NOMO-1 treated with dmso at 0.1 percent for 144 hours (cell line): Measurements from ENCODE around the gene CFAP70.
"Not testable (repeated sequence)": the region's sequence is repeated elsewhere in the genome, so short reads cannot be mapped to it uniquely, and the experiment has no call there.

ENCODE experiments used
- DNase-seq: peaks from one replicate; lab custom pipeline; 2025; ENCODE audit not compliant: unreplicated experiment; lab: John Stamatoyannopoulos, UW

CFAP70 gene

DNA sequence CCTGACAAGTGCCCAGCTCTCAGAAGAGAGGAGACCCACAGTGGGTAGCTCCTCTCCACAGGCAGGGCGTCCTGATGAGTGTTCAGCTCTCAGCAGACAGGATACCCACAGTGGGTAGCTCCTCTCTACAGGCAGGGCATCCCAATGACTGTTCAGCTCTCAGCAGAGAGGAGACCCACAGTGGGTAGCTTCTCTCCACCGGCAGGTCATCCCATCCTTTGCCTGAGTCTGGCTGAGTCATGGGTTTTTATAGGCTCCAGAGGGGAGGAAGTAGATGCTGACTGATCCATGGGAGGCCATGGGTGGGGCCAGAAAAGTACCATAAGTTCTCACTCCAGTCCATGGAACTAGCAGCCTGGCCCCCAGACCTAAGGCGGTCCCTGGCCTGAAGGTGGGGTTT is 18.5 kb downstream of the CFAP70 start:
- DNase-seq = no peak

DNA sequence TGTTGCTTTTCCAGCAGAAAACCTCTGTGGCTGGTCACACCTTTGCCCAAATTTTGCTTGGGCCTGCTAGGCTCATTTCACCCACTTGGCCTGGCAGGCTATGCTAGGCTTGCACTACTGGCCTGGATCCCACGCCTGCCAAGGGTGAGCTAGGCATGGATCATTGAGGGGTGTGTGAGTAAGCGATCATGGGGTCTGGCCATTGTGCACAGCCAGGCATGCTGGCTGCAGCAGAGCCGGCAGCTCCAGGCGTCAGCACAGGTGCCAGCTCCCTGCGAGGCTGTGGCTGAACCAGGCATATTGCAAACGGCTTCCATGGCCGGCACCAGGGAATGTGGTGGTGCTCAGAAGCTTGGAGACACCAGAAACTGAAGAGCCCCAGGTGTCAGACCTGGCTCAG is 19.2 kb downstream of the CFAP70 start:
- DNase-seq = no peak

DNA sequence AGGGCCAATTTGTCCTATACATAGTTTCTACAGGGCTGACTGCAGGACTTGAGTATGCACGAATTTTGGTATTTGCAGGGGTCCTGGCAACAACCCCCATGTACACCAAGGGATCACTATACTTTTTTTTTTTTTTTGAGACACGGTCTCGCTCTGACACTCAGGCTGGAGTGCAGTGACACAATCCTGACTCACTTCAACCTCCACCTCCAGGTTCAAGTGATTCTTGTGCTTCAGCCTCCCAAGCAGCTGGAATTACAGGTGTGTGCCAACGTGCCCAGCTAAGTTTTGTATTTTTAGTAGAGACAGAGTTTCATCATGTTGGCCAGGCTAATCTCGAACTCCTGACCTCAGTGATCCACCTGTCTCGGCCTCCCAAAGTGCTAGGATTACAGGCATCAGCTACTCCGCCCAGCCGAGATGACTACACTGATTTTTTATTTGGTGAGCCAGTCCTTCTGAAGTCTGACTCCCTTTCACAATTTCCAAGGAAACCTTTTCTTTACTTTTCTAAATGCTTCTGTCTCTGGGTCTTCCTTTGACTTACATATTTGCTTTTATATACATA is 19.8 kb downstream of the CFAP70 start:
- DNase-seq = no peak

DNA sequence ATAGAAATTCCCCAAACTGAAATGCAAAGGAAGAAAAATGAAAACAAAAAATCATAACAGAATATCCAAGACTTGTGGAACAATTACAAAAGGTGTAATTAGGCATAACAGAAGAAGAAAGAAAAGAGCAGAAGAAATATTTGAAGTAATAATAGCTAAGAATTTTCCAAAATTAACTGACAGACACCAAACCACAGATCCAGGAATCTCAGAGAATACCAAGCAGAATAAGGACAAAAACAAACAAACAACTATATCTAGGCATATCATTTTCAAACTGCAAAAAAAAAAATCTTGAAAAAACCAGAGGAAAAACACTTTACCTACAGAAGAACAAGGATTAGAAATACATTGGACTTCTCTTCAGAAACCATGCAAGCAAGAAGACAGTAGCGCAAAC is 25.5 kb downstream of the CFAP70 start:
- DNase-seq = no peak

DNA sequence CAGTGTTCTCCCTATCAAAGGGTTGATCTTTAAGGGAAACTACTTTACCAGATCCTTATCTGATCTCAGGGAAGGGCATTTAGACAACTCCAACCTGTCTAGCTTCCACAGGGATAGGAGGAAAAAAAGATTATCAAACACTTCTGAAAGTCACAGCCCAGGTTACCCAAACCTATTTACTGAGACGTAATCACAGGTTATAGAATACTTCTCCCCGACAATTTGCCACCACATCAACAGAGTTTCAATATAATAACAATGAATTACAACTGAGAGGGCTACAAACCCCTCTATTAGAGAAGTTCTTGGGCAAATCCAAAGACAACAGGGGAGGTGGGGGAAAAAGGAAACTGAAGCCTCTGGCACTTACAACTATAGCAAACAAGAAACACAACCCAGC is 26.3 kb downstream of the CFAP70 start:
- DNase-seq = no peak

DNA sequence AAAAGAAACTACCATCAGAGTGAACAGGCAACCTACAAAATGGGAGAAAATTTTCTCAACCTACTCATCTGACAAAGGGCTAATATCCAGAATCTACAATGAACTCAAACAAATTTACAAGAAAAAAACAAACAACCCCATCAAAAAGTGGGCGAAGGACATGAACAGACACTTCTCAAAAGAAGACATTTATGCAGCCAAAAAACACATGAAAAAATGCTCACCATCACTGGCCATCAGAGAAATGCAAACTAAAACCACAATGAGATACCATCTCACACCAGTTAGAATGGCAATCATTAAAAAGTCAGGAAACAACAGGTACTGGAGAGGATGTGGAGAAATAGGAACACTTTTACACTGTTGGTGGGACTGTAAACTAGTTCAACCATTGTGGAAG is 30.1 kb downstream of the CFAP70 start:
- not testable (repeated sequence) for DNase-seq

DNA sequence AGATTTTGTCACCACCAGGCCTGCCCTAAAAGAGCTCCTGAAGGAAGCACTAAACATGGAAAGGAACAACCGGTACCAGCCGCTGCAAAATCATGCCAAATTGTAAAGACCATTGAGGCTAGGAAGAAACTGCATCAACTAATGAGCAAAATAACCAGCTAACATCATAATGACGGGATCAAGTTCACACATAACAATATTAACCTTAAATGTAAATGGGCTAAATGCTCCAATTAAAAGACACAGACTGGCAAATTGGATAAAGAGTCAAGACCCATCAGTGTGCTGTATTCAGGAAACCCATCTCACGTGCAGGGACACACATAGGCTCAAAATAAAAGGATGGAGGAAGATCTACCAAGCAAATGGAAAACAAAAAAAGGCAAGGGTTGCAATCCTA is 33.4 kb downstream of the CFAP70 start:
- not testable (repeated sequence) for DNase-seq

DNA sequence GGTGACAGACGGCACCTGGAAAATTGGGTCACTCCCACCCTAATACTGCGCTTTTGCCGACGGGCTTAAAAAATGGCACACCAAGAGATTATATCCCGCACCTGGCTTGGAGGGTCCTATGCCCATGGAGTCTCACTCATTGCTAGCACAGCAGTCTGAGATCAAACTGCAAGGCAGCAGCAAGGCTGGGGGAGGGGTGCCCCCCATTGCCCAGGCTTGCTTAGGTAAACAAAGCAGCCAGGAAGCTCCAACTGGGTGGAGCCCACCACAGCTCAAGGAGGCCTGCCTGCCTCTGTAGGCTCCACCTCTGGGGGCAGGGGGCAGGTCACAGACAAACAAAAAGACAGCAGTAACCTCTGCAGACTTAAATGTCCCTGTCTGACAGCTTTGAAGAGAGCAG is 35.1 kb downstream of the CFAP70 start:
- DNase-seq = not testable (repeated sequence)

DNA sequence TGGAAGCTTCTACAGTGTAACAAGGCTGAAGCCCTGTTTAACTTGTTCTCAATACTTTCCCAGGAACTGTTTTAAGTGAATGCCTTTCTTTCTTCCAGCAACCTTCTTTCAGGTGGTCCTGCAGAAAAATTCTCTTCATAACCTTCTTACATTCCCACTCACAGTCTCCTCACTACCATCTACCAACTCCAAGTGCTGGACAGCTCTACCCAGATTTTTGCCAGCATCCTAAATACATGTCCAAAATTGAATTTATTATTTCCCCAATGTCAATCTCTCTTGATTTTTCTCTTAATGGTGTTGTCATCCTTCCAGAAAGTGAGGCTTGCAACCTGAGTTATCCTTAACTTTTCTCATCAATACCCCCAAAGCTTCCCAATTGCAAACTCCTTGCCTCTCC is 48.2 kb downstream of the CFAP70 start:
- no peak for DNase-seq

DNA sequence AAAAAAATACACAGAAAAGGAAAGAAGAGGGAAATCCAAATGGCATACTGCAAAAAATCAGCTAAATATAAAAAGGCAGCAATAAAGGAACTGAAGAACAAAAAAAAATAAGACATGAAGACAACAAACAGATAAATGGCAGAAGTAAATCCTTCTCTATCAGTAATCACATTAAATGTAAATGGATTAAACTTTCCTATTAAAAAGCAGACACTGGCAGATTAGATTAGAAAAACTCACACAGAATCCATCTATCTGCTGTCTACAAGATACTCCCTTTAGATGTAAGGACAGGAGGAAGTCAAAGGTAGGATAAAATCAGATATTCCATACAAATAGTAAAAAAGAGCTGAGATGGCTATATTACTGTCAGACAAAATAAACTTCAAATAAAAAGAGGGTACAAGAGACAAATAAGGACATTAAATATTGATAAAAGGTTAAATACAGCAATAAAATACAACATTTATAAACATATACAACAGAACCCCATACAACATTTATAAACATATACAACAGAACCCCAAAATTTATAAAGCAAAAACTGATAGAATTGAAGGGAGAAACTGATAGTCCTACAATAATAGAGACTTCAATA is 51.4 kb downstream of the CFAP70 start:
- DNase-seq = no peak

DNA sequence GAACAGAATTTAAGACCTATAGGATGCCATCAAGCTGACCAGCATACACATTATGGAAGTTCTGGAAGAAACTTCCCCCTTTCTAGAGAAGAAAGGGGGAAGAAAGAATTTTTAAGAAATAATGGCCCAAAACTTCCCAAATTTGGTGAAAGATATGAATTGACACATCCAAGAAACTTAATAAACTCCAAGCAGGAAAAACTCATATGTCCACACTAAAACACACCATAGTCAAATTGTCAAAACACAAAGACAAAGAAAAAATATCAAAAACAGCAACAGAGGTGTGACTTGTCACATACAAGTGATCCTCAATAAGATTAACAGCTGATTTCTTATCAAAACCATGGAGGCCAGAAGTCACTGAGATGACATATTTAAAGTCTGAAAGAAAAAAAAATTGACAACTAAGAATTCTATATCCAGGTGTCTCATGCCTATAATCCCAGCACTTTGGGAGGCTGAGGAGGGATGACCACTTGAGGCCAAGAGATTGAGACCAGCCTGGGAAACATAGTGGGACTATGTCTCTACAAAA is 52.4 kb downstream of the CFAP70 start:
- DNase-seq = no peak

DNA sequence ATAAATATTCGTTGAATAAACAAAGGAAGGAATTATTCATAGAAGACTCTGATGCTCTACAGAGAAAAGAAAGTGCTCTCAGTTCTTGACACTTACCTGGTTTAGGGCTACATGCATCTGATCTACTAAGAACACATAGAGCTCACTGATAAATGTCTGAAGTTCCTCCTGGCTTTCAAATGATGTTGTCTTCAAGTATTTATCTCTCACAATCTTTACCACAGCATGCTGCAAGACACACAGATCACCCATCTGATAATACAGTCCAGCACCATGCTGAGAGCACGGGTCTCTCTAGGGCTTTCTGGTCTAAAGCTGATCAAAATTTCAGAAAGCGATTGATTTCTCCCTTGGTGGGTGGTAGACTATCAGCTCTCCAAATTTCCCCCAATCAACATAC is 61.7 kb downstream of the CFAP70 start:
- no peak for DNase-seq

DNA sequence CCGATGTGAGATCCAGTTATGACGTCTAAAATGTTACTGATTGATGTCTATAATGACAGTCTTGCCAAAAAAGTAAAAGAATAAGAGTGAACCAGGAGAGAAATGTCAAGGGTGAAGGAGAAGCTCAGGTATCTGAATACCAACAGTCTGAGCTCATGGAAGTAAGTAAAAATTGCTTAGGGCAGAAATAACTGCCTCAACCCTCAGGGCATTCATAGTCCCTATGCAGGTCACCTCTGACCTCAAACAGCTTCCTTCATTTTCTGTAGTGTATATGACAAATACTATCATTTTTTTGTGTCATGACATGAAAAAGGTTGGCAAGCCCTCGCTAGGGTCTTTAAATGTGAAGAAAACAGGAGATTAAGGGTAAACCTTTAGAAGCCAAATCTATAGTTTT is 65.2 kb downstream of the CFAP70 start:
- DNase-seq = no peak

DNA sequence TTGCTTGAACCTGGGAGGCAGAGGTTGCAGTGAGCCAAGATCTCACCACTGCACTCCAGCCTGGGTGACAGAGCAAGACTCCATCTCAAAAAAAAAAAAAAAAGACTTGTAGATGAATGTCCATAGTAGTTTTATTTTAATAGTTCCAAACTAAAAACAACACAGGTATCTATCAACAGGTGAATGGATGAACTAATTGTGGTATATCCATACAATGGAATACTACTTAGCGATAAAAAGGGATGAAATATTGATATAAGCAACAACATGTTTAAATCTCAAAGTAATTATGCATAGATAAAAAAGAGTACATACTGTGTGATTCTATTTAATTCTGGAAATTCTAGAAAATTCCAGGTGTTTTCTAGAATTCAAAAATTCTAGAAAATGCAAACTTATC is 68.7 kb downstream of the CFAP70 start:
- DNase-seq = no peak

DNA sequence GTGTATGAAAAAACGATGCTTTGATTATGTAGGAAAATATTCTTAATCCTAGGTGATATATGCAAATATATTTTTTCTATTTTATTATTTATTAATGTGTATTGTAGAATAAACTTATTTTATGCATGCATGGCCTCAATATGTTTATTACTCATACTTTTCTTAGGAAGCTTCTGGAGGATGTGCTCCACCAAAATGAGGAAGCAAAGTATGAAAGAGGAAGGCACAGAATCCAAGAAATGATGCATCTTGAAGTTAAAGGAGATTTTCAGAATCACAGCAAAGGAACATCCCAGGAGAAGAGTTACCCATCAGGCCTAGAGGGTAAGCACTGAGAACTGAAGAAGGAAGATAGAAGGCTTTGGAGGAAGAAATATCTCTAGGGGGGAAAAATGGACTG is 71.2 kb downstream of the CFAP70 start:
- DNase-seq = peak; percentile 24

DNA sequence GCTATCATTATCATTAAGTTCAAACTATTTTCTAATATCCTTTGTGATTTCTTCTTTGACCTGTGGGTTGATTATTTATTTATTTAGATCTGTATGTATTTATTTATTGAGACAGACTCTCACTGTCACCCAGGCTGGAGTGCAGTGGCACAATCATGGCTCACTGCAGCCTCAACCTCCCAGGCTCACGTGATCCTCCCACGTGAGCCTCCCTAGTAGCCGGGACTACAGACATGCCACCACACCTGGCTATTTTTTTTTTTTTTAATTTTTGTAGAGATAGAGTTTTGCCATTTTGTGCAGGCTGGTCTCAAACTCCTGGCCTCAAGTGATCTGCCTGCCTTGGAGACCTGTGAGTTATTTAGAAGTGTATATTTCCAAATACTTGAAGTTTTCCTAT is 77.6 kb downstream of the CFAP70 start:
- DNase-seq = no peak

DNA sequence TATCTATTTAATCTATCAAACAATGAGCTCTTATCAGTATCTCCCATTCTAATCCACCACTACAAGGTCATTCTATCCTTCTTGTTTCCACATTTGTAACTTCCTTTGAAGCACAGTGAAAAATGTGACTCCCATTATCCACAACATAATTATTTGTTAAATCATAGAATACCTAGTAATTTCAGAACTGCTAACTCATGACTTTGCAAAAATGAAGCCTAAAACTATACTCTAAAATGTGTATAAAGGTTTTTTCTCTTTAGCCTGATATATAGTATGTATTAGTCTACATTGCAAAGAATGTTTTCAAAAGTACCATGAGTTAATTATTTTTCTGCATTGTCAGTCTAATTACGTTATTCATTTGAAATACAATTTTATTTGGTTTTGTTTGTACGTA is 94.2 kb downstream of the CFAP70 start:
- DNase-seq = no peak

DNA sequence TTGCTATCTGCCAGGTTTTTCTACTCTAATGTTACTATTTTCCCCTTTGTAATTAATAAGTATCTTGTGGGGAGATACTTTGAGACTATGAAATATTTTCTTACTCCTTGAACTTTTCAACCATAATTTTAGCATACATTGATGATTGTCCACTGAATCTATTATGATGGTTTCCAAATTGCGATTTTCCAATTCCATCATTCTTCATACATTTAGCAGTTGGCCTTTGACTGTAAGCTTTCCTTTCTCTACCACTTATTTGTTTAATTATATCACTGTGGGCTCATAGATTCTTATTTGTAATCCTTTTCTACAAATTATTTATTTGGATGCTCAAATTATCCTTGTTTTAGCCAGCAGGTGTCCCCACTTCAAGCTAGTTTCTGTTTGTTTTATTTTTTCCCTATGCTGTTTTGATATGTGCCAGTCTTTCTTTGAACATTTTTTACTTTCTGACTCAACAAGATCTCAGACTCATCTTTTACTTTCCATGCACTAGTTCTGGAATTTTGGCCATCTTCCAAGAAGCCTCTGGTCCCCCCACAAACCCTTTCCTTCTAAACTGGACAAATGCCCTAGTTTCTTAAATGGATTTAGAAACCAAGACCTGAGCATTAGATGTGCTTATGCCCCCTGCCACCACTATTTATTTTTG is 94.8 kb downstream of the CFAP70 start:
- DNase-seq = no peak

DNA sequence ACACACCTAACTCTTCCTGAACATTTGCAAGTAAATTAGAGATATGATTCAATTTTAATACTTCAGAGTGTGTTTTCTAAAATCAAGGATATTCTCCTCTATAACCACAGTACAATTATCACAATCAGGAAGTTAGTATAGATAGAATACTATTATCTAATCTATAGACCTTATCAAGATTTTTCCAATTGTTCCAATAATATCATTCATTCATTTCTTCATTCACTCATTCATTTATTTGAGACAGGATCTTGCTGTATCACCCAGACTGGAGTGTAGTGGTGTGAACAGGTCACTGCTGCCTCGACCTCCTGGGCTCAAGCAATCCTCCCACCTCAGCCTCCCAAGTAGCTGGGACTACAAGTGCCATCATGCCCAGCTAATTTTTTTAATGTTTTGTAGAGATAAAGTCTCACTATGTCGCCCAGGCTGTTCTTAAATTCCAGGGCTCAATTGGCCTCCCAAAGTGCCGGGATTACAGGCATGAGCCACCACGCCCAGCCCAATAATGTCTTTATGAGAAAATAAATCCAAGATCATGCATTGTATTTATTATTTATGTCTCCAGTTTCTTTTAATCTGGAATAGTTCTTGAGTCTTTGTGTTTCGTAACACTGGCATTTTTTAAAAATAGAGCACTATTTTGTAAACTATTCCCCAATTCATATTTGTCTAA is 95.6 kb downstream of the CFAP70 start:
- no peak for DNase-seq

DNA sequence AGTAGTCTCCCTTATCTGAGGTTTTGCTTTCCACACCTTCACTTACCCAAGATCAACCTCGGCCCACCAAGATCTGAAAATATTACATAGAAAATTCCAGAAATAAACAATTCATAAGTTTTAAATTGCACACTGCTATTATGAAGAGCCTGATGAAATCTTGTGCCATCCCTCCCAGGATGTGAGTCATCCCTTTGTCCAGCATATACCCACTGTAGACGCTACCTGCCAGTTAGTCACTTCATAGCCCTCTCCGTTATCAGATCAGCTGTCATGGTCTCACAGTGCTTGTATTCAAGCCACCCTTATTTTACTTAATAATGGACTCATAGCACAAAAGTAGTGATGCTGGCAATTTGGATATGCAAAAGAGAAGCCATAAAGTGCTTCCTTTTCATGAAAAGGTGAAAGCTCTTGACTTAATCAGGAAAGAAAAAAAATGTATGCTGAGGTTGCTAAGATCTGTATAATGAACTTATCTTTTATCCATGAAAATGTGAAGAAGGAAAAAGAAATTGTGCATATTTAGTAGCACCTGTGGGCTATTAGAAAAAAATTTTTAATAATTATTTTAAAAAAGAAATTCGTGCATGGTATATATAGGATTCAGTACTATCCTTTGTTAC is 96.4 kb downstream of the CFAP70 start:
- DNase-seq = no peak

DNA sequence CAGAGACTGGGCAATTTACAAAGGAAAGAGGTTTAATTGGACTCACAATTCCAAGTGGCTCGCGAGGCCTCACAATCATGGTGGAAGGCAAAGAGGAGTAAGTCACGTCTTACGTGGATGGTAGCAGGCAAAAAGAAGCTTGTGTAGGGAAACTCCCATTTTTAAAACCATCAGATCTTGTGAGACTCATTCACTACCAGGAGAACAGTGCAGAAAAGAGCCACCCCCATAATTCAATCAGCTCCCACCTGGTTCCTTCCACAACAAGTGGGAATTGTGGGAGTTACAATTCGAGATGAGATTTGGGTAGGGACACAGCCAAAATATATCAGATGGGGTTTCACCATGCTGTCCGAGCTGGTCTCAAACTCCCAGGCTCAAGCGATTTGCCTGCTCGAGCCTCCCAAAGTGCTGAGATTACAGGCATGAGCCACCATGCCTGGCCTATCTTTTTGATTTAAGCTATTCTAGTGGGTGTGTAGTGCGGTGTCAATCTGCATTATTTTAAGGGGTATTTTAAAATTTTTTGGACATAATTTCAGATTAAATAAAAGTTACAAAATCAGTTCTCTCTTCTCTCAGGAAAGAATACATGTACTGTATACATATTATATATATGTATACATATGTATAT is 97.2 kb downstream of the CFAP70 start:
- no peak for DNase-seq
